ENCODE measurements around the gene POT1.

GRCh38 chr7:124918662-124919061 is 11.0 kb downstream of the POT1 start:
- TF ChIP-seq, protein P1, sequence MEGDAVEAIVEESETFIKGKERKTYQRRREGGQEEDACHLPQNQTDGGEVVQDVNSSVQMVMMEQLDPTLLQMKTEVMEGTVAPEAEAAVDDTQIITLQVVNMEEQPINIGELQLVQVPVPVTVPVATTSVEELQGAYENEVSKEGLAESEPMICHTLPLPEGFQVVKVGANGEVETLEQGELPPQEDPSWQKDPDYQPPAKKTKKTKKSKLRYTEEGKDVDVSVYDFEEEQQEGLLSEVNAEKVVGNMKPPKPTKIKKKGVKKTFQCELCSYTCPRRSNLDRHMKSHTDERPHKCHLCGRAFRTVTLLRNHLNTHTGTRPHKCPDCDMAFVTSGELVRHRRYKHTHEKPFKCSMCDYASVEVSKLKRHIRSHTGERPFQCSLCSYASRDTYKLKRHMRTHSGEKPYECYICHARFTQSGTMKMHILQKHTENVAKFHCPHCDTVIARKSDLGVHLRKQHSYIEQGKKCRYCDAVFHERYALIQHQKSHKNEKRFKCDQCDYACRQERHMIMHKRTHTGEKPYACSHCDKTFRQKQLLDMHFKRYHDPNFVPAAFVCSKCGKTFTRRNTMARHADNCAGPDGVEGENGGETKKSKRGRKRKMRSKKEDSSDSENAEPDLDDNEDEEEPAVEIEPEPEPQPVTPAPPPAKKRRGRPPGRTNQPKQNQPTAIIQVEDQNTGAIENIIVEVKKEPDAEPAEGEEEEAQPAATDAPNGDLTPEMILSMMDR (optimal IDR thresholded peaks at IDR 0.05 in 1 of 3, IDR thresholded peaks at IDR 0.05 in 1 of 3, conservative IDR thresholded peaks at IDR 0.05 in 1 of 3; ENCODE audit: extremely low read depth in 1 of 3, insufficient read depth in 2 of 3, low read length in 3 of 3) = no peak
- TF ChIP-seq EZH2 (IDR thresholded peaks at IDR 0.05; ENCODE audit: low read length) = no peak

Data from keratinocyte (primary cell).